Stimulated activated CD4-positive, alpha-beta T cell treated with anti-CD3 and anti-CD28 coated beads, TNF-alpha, amount 100 ng/mL, for 24 hours (primary cell): ENCODE data around the gene B3GALNT1.

ENCODE experiments used
- DNase-seq, 3 experiments: peaks; one replicate each; pipeline ENCODE4 v3.0.0-alpha.2; 2020; ENCODE audit warnings: low read depth in 3 of 3

Gene B3GALNT1, protein sequence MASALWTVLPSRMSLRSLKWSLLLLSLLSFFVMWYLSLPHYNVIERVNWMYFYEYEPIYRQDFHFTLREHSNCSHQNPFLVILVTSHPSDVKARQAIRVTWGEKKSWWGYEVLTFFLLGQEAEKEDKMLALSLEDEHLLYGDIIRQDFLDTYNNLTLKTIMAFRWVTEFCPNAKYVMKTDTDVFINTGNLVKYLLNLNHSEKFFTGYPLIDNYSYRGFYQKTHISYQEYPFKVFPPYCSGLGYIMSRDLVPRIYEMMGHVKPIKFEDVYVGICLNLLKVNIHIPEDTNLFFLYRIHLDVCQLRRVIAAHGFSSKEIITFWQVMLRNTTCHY

GRCh38 chr3:161104561-161105551 is at the start of gene B3GALNT1:
TSS of gene B3GALNT1 (minus strand) at chr3:161105349. CDS start at chr3:161086754, 18,595 bp downstream.
- peak; percentile 0 to 20 (median 3) for DNase-seq

- no peak for DNase-seq
These were observed 48.3 kb upstream of the B3GALNT1 start for GRCh38 chr3:161153480-161153879.

DNA sequence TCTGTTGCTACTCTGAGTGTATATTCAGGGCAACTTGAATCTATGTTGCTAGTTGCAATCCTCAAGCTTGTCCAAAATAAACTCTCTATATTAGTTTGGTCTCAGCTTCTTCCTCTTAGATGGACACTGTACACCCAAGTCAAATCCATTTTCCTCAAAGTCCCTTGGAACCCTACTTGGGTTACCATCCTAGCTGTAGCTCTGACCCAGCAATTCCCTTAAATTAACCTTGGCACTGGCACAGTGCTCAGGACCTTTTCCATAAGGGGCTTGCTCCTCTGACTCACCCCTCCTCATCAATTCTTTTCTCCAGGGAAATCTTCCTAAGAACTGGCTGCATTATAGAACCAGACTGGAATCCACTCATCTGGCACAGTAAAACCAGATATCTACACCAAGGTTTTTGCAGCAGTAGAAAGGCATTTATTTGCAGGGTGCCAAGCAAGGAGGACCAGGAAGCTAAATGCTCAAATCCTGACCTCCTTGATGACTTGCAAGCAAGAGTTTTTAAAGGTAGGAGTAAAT is 44.9 kb upstream of the B3GALNT1 start:
- DNase-seq = no peak

GRCh38 chr3:161149529-161149928 is 44.4 kb upstream of the B3GALNT1 start:
- no peak for DNase-seq

DNA sequence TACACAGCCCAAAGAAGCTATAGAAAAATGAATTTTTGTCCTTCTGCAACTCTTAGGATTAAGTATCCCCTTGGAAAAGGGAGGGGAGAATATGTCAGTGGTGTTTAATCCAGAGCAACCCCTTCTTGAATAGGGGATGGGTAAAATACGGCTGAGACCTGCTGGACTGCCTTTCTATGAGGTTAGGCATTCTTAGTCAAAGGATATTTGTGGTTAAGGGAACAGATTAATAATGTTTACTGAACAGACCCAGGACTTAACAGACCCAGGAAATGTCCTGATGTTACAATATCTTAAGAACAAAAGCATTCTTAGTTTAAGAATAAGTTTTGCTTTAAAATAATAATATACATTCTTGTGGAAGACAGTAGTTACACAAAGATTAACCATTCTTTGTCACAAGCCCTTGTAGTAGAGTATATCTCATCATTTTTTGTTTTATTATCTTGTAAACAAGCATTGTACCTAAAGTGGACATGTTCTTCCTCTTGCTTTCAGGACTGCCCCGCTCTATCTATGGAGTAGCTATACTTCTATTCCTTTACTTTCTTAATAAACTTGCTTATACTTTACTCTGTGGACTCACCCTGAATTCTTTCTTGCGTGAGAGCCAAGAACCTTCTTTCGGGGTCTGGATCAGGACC is 43.8 kb upstream of the B3GALNT1 start:
- no peak for DNase-seq

GRCh38 chr3:161142486-161142885 is 37.3 kb upstream of the B3GALNT1 start:
- DNase-seq = no peak

DNA sequence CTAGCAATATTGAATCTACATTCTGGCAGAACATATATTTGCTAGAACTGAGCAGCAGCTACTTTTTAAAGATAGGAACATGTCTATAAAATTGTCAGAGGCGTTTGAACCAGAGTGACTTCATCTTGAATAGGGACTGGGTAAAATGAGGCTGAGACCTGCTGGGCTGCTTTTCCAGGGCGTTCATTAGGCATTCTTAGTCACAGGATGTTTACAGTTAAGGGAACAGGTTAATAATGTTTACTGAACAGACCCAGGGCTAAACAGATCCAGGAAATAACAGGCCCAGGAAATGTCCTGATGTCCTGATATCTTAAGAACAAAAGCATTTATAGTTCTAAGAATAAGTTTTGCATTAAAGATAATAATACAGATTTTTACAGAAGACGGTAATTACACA is 34.5 kb upstream of the B3GALNT1 start:
- no peak for DNase-seq

- no peak for DNase-seq
These were observed 32.1 kb upstream of the B3GALNT1 start for GRCh38 chr3:161137260-161137659.

DNA sequence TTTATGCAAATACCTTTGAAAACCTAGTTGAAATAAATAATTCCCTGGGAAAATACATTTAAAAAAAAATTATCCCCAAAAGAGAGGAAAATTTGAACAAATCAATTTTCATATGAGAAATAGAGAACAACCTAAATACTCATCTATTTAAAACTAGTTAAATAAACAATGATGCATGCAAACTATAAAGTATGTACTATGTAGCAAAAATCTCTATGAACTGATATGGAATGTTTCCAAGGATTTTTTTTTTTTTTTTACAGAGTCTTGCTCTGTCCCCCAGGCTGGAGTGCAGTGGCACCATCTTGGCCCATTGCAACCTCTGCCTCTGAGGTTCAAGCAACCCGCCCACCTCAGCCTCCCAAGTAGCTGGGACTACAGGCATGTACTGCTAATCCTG is 27.2 kb upstream of the B3GALNT1 start:
- DNase-seq = no peak

DNA sequence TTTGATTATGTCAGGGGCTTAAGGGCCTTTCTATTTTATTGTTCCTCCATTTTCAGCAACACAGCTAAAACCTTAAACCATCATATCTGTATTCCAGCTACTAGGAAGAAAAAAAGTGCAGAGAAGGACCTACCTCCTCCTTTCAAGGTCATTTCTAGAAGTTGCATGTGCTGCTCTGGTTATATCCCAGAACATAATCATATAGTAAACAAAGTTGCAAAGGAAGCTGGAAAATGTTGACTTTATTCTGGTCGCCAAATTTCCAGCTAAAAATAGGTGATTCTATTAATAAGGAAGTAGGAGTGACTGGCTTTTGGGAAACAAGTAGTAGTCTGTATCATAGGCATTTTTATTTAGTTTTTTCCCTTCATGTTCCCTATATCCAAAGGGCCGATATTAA is 21.3 kb upstream of the B3GALNT1 start:
- no peak for DNase-seq

DNA sequence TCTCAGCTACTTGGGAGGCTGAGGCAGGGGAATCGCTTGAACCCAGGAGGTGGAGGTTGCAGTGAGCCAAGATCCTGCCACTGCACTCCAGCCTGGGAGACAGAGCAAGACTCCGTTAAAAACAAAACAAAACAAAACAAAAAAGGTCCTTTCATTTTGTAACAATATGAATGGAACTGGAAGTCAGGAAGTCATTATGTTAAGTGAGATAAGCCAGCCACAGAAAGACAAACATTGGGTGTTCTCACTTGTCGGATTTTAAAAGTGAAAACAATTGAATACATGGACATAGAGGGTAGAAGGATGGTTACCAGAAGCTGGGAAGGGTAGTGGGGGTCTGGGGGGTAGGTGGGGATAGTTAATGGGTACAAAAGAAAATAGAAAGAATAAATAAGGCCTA is 12.5 kb upstream of the B3GALNT1 start:
- no peak for DNase-seq

GRCh38 chr3:161108840-161109239 is 3.7 kb upstream of the B3GALNT1 start:
- no peak for DNase-seq

- no peak for DNase-seq
These were observed 2.2 kb upstream of the B3GALNT1 start for GRCh38 chr3:161107311-161107710.

DNA sequence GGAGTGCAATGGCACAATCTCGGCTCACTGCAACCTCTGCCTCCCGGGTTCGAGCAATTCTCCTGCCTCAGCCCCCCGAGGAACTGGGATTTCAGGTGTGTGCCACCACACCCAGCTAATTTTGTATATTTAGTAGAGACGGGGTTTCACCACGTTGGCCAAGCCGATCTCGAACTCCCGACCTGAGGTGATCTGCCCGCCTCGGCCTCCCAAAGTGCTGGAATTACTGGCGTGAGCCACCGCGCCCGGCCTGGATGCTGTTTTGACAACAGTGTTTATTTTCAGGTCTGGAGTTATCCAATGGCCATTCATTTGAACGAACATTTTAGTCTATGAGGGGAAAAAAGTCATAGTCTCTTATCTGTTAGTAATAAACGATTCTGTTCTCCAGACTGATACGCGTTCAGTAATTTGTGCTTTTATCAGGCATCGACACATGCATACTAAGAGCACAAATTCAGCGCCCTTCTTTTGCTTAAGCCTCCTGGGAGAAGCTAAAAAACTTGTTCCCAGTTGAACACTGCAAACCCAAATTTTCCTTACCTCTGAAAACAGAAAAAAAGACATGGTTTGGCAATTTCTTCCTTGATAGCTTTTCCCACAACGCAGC is 1.3 kb downstream of the B3GALNT1 start:
- no peak for DNase-seq

DNA sequence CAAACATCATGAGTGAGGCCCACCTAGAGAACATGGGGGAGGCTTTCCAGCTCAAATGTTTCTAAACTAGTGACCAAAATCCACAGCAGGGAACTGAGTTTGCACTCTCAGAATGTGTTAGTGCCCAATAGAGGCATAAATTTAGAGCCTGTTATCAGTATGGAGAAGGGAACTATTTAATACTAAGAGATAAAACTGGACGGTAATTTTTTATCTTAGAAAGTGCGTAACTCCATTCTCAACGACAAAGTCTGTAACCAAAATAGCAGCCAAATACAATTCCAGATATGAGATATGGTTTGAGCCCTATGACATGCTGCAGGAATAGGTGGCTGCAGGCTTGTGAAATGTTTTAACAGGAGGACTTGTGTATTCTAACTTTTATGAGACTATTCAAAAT is 3.5 kb downstream of the B3GALNT1 start:
- DNase-seq = no peak

- DNase-seq = no peak
These were observed 4.2 kb downstream of the B3GALNT1 start for GRCh38 chr3:161100994-161101393.

DNA sequence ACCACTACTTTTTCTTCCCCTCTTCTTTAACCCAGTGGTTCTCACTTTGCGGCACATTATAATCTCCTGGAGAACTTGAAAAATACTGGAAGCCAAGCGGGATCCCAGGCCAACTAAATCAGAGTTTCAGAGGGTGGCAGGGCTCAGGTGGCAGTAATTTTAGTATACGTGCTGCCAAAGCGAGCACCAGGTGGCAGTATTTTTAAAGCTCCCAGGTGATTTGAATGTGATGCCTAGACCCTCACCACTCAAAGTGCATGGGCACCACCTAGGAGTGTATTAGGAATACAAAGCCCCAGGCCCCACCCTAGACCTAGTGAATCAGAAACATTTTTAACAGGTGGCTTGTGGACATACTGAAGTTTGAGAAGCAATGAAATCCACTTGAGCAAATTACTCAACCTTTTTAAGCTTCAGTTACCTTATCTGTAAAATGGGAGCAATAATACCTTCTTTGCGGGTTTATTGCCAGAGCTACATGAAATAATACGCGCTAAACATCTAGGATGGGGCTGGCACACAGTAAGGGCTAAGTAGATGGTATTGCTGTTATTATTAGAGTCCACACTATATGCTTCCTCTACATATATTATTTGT is 8.3 kb downstream of the B3GALNT1 start:
- DNase-seq = no peak

- no peak for DNase-seq
These were observed 11.3 kb downstream of the B3GALNT1 start for GRCh38 chr3:161093895-161094294.

DNA sequence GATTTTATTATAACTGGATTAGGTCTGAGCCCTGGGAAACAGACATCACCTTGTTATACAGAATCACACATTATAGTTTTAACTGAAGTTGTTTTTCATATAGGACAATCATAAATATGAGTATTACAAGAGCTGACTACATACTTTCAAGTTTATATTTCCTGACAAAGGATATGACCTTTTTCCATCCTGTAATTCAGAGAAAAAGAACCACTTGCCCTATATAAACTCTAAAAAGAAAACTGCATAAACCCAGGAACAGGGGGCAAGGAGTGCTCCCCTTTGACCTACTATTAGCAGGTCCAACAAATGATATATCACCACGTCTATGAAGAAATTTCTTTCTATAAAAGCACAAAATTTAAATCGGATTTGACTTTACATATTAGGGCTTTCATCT is 20.9 kb downstream of the B3GALNT1 start:
- DNase-seq = no peak

DNA sequence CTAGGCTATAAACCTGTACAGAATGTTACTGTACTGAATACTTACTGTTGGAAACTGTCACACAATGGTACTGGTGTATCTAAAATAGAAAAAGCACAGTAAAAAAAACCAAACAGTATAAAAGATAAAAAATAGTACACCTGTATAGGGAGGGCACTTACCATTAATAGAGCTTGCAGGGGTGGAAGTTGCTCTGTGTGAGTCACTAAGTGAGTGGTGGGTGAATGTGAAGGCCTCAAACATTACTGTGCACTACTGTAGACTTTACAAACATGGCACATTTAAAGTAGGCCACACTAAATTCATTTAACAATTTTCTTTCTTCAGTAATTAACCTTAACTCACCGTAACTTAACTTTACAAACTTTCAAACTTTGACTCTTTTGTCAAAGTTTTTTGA is 22.0 kb downstream of the B3GALNT1 start:
- DNase-seq = no peak

DNA sequence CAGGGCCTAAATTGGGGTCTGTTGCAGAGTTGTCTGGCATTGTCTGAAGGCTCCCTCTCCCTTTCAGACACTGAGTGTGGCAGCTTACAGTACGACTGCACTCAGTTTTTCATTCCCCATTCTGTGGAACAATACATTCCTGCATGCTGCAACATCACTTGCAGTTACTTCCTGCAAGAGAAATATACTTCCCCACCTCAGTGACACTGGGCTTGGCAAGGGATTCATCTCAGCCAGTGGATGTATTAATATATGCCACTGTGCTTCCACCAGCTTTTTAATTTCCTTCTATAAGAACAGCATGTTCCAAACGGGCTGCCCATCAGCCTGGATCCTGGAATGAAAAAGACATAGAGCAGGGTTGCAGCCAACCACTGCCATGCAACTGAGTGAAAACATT is 23.1 kb downstream of the B3GALNT1 start:
- no peak for DNase-seq
